ENCODE data around the gene DHX29. TPM values are rescaled to one million over a fixed set of nuclear protein-coding genes. Genes with fewer than 3 reads are reported as not detected.

DHX29 gene
- total RNA-seq, 2 donors from 2014 or later, result 20.8 to 24.6 TPM

DNA sequence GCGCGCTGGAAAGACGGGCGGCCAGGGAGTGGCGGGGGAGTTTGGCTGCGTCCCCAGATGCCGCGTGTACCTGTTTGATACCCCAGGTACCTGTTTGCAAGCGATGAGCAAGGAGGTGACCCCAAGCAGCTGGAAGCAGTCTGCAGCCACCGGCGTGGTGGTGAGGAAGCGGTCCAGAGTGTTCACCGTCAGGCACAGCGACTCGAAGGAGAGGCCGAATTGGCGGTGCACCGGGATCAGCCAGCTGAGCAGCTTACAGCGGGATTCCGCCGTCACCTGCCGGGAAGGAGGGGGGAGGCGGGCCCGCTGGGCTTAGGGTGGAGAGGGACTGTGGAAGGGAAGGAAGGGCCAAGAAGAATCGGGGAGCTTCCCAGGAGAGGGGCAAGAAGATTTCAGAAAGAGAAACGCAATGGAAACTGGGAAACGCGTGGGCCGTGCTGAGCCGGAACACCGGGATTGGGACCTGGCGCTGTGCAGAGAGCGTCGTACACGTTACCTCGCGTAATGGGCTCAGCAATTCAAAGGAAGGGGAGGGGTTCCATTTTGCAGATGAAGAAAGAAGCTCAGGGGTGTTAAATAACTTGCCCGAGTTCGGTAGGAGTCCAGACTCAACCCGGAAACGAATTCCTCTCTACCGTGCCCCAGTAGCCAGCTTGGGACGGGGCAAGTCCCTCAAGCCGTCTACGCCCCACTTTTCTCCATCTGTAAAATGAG lies 75.1 kb downstream of the DHX29 start:
- peaks cover 65% of the 10 kb centered on the region for H3K27me3 ChIP-seq
- H3K36me3 ChIP-seq, result no peaks in the 10 kb centered on the region
- H3K27ac ChIP-seq, result peak overlapping the region; percentile 52
- DNase-seq, result peak; percentile 47
- peaks cover 28% of the 10 kb centered on the region for H3K4me1 ChIP-seq
- TF ChIP-seq, protein P1, sequence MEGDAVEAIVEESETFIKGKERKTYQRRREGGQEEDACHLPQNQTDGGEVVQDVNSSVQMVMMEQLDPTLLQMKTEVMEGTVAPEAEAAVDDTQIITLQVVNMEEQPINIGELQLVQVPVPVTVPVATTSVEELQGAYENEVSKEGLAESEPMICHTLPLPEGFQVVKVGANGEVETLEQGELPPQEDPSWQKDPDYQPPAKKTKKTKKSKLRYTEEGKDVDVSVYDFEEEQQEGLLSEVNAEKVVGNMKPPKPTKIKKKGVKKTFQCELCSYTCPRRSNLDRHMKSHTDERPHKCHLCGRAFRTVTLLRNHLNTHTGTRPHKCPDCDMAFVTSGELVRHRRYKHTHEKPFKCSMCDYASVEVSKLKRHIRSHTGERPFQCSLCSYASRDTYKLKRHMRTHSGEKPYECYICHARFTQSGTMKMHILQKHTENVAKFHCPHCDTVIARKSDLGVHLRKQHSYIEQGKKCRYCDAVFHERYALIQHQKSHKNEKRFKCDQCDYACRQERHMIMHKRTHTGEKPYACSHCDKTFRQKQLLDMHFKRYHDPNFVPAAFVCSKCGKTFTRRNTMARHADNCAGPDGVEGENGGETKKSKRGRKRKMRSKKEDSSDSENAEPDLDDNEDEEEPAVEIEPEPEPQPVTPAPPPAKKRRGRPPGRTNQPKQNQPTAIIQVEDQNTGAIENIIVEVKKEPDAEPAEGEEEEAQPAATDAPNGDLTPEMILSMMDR (IDR thresholded peaks at IDR 0.05), result no peak
- H3K9me3 ChIP-seq, result no peaks in the 10 kb centered on the region
- peak overlapping the region; percentile 59 for H3K4me3 ChIP-seq
- H3K9ac ChIP-seq (ENCODE audit: low read depth in 2 of 2, low read length in 2 of 2), result peak overlapping the region in 1 of 2 donors; percentile 73
- intact Hi-C loops (cut with DNase I), result loop anchor here (5.0 kb wide), 2 partner anchors 55 to 75 kb away; partner anchors contain the start of genes DHX29 and MTREX

DNA sequence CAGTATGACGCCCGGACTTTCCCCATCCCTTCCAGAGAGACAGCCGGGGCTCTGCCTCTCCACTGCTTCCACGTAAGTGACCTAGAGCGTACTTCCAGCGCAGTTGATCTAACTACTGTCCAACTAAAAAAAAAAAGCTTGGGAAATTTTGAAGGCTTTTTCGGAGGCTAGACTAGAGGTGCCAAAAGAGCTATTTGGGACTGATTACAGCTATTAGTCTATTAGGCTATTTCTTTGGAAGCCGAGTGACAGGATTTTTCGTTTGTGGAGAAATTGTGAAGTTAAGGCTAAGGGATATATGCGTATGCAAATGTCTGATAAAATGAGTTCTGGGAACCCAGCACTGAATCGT lies 75.6 kb downstream of the DHX29 start:
- H3K9ac ChIP-seq (ENCODE audit: low read depth in 2 of 2, low read length in 2 of 2), result peak overlapping the region in 1 of 2 donors; percentile 73
- H3K27me3 ChIP-seq, result peaks cover 70% of the 10 kb centered on the region
- no peak overlapping the region for H3K27ac ChIP-seq
- H3K4me3 ChIP-seq, result peak overlapping the region; percentile 59
- no peaks in the 10 kb centered on the region for H3K9me3 ChIP-seq
- intact Hi-C loops (cut with DNase I), result loop anchor here (5.0 kb wide), 2 partner anchors 55 to 75 kb away; partner anchors contain the start of genes DHX29 and MTREX
- peaks cover 28% of the 10 kb centered on the region for H3K4me1 ChIP-seq
- H3K36me3 ChIP-seq, result no peaks in the 10 kb centered on the region
- TF ChIP-seq, protein P1 (IDR thresholded peaks at IDR 0.05), result no peak
- no peak for DNase-seq

DNA sequence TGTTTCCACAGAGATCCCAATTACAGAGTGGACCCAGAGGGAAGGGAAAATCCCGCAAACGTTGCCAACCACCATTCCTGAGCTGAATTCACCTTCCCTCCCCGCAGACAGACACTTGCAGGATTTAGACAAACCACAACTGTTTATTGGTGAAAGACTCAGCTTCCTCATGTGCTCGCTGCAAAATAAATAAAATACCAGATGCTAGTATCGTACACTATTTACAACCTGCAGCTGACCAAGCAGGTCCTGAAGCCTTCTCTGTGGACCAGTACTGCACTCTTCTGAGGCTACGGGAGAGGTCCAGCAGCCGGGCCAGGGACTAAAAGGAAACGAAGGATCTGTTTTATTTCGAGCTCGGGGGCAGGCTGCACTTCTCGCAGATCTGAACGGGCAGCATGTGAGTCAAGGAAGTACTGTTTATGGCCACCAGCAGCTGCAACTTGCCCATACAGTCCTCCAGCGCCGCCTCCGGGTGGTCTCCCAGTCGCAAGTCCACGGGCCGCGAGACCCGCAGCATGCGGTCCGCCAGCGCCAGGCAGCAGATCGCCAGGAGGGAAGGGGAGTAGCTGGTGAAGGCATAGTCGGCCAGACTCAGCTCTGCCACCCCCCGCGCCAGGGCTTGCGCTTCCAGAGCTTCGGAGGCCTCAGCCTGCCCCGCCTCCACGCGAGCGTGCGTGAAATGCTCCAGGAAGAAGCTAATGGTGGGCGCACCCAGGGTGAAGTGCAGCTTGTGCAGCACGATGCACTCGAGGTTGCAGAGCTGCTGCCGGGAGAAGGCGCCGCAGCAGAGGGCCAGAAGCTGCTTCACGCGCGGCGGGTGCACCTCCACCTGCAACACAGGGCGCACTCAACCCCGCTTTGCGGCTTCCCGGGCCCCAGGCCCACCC lies 76.2 kb downstream of the DHX29 start:
- Histone ChIP-seq H3K27me3 (peaks cover 76% of the 10 kb centered on the region), H3K4me3 (peak overlapping the region; percentile 59), H3K36me3 (no peaks in the 10 kb centered on the region), H3K4me1 (peaks cover 31% of the 10 kb centered on the region), H3K9ac (ENCODE audit: low read depth in 2 of 2, low read length in 2 of 2) (peak overlapping the region; percentile 16 to 73), H3K27ac (no peak overlapping the region), H3K9me3 (no peaks in the 10 kb centered on the region)
- peak; percentile 34 for DNase-seq
- TF ChIP-seq, protein P1 (IDR thresholded peaks at IDR 0.05), result no peak
- intact Hi-C loops (cut with DNase I), result loop anchor here (5.0 kb wide), 2 partner anchors 54 to 76 kb away; partner anchors contain the start of genes DHX29 and MTREX

DNA sequence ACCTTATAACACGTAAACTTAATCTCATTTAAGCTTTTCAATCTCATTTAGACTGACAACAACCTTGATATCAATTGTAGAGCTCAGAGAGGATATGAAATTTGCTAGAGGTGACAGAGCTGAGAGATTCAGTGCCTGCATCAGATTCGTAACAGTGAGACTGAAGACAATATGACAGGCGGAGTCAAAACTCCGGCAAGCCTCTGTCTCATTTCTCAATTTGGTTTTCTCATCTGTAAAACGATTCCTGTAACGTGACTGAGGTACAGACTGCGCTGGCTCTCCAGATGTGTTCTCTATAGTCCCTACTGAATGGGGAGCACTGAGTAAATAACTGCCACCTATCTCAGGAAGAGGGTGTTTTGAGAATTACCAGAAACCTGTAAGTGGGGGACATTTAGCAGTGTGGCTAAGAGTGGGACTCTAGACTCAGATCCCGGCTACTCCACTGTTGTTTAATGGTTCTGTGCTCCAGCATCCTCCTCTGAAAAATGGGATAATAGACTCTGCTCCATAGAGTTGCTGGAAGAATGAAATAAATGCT lies 77.3 kb downstream of the DHX29 start:
- Histone ChIP-seq H3K36me3 (no peaks in the 10 kb centered on the region), H3K27me3 (peaks cover 83% of the 10 kb centered on the region), H3K27ac (no peak overlapping the region), H3K4me1 (peaks cover 32% of the 10 kb centered on the region), H3K9ac (ENCODE audit: low read depth in 2 of 2, low read length in 2 of 2) (no peak overlapping the region), H3K9me3 (no peaks in the 10 kb centered on the region), H3K4me3 (no peak overlapping the region)
- intact Hi-C loops (cut with DNase I), result loop anchor here (5.0 kb wide), 2 partner anchors 53 to 77 kb away; partner anchors contain the start of genes DHX29 and MTREX
- TF ChIP-seq, protein P1 (IDR thresholded peaks at IDR 0.05), result no peak
- DNase-seq, result no peak
